Karpas-422 (cell line): ENCODE data around the gene CDC42SE2. TPM values are rescaled to one million over a fixed set of nuclear protein-coding genes. Genes with fewer than 3 reads are reported as not detected.

ENCODE experiments used
- DNase-seq: peaks from one replicate; pipeline ENCODE4 v3.0.0-alpha.2; 2015
- H2AFZ ChIP-seq: fragments of 200-600 bp; sonication (generic); 2 replicates; pipeline ENCODE4 v1.6.1; 2014; ENCODE audit warnings: antibody characterized with exemption, low read length, mixed read lengths
- H3K27ac ChIP-seq: fragments of 200-600 bp; sonication (generic); 2 replicates; pipeline ENCODE4 v1.5.1; 2014; ENCODE audit warnings: mild to moderate bottlenecking, low read length, moderate library complexity
- H3K27me3 ChIP-seq: fragments of 200-600 bp; sonication (generic); 2 replicates; pipeline ENCODE4 v1.6.1; 2014; ENCODE audit warnings: low read length, mixed read lengths
- H3K36me3 ChIP-seq: fragments of 200-600 bp; sonication (generic); 2 replicates; pipeline ENCODE4 v1.6.1; 2014; ENCODE audit warnings: low read length, mixed read lengths; ENCODE audit not compliant: insufficient read depth
- H3K4me1 ChIP-seq: fragments of 200-600 bp; sonication (generic); 2 replicates; pipeline ENCODE4 v1.6.1; 2014; ENCODE audit warnings: mild to moderate bottlenecking, low read length, mixed read lengths
- H3K4me2 ChIP-seq: fragments of 200-600 bp; sonication (generic); 2 replicates; pipeline ENCODE4 v1.6.1; 2014; ENCODE audit warnings: low read length, low read depth, mild to moderate bottlenecking; ENCODE audit not compliant: poor library complexity, severe bottlenecking
- H3K4me3 ChIP-seq: fragments of 200-600 bp; sonication (generic); 2 replicates; pipeline ENCODE4 v1.5.1; 2014; ENCODE audit warnings: mild to moderate bottlenecking, antibody characterized with exemption, low read length, mixed read lengths
- H3K79me2 ChIP-seq: fragments of 200-600 bp; sonication (generic); 2 replicates; pipeline ENCODE4 v1.6.1; 2014; ENCODE audit warnings: mild to moderate bottlenecking, low read length, mixed read lengths
- H3K9ac ChIP-seq: fragments of 200-600 bp; sonication (generic); 2 replicates; pipeline ENCODE4 v1.6.0; 2014; ENCODE audit warnings: low read length
- H3K9me2 ChIP-seq: fragments of 200-600 bp; sonication (generic), shearing (Covaris generic); replicated peaks from 2 replicates; pipeline ENCODE4 v1.6.0; 2014; ENCODE audit warnings: mild to moderate bottlenecking, low read length, moderate library complexity; ENCODE audit not compliant: insufficient read depth
- H3K9me3 ChIP-seq: fragments of 300-700, 200-600 bp; sonication (generic); 2 replicates; pipeline ENCODE4 v1.6.1; 2014; ENCODE audit warnings: low read length, mixed read lengths
- H4K20me1 ChIP-seq: fragments of 200-600 bp; sonication (generic); 2 replicates; pipeline ENCODE4 v1.6.1; 2014; ENCODE audit warnings: mild to moderate bottlenecking, antibody characterized with exemption, low read length, low read depth; ENCODE audit not compliant: insufficient read depth
- total RNA-seq: library from RNA; depleted of rRNA; stranded (reverse); fragments of >200 nt; shearing (Covaris generic); gene quantifications from 2 replicates; pipeline ENCODE4 v1.2.3, GENCODE V29; 2014; ENCODE audit warnings: low replicate concordance

Gene CDC42SE2
- total RNA-seq, 1 experiment from 2014 or later: 143 TPM

GRCh38 chr5:131316026-131316425 is 52.2 kb downstream of the CDC42SE2 start:
- Histone ChIP-seq H3K9ac (no peak overlapping the region), H3K27me3 (no peaks in the 10 kb centered on the region), H3K36me3 (peaks cover 48% of the 10 kb centered on the region), H3K79me2 (peaks cover 90% of the 10 kb centered on the region), H3K4me3 (no peak overlapping the region), H3K4me2 (no peak overlapping the region), H2AFZ (no peak overlapping the region), H3K9me2 (no peaks in the 10 kb centered on the region), H3K4me1 (peaks cover 4% of the 10 kb centered on the region; the same call in 1 of the 2 replicates), H3K27ac (no peak overlapping the region), H4K20me1 (peaks cover 22% of the 10 kb centered on the region; the same call in 1 of the 2 replicates), H3K9me3 (no peaks in the 10 kb centered on the region)
- no peak for DNase-seq

DNA sequence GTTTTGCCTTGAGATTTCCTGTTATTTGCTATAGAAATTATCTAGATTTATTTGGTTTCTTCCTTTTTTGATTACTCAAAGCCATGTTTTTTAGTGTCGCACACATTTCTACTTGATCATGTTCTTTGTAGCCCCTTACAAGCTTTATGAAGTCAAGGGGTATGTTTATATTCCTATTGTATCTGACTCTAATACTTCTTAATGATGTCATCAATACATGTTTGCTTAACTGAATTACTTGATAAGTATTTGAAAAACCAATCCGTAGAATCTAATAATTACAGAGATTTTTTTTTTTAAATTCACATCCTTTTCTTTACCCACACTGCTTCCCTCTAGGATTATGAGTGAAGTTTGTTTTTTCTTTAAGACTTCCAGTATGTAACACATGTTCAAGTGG is 53.0 kb downstream of the CDC42SE2 start:
- no peak for DNase-seq
- Histone ChIP-seq H3K4me1 (peaks cover 4% of the 10 kb centered on the region; the same call in 1 of the 2 replicates), H4K20me1 (peaks cover 22% of the 10 kb centered on the region; the same call in 1 of the 2 replicates), H3K4me3 (no peak overlapping the region), H3K79me2 (peaks cover 94% of the 10 kb centered on the region), H3K36me3 (peaks cover 48% of the 10 kb centered on the region), H2AFZ (no peak overlapping the region), H3K4me2 (no peak overlapping the region), H3K27me3 (no peaks in the 10 kb centered on the region), H3K27ac (no peak overlapping the region), H3K9ac (no peak overlapping the region), H3K9me3 (no peaks in the 10 kb centered on the region), H3K9me2 (no peaks in the 10 kb centered on the region)

DNA sequence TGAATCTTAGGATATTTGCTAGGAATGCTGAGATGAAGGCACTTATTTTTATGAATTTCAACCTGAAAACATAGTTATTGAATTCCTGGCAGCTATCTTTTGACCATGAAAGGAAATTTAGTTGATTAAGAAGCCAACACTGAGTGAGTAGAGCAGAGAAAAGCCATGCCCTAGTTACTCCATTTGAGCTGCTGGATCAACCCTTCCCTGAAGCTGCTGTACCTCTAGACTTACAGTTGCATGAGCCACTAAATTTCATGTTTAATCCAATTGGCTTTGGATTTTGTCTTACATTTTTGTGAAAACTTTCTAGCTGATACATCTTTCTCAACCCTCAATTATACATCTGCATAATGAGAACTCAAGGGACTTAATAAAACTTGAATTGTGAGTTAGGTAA is 54.6 kb downstream of the CDC42SE2 start:
- H3K27me3 ChIP-seq: no peaks in the 10 kb centered on the region
- peaks cover 9% of the 10 kb centered on the region for H3K4me1 ChIP-seq

GRCh38 chr5:131321066-131321465 is 57.2 kb downstream of the CDC42SE2 start:
- Histone ChIP-seq H3K4me3 (no peak overlapping the region), H3K36me3 (peaks cover 48% of the 10 kb centered on the region), H3K9ac (no peak overlapping the region), H3K9me3 (no peaks in the 10 kb centered on the region), H3K79me2 (peaks cover 93% of the 10 kb centered on the region), H3K27ac (no peak overlapping the region), H3K9me2 (no peaks in the 10 kb centered on the region), H4K20me1 (0 out of 2 replicates have a peak, but pooled peaks cover 7% of the 10 kb centered on the region), H3K4me2 (no peak overlapping the region), H3K27me3 (no peaks in the 10 kb centered on the region), H3K4me1 (peaks cover 13% of the 10 kb centered on the region), H2AFZ (no peak overlapping the region)
- DNase-seq: no peak

More for the DNA sequence above, 54.6 kb downstream of the CDC42SE2 start:
- Histone ChIP-seq H3K9me3 (no peaks in the 10 kb centered on the region), H3K9ac (no peak overlapping the region), H3K36me3 (peaks cover 48% of the 10 kb centered on the region), H4K20me1 (peaks cover 22% of the 10 kb centered on the region; the same call in 1 of the 2 replicates), H3K4me3 (no peak overlapping the region), H3K9me2 (no peaks in the 10 kb centered on the region), H3K27ac (no peak overlapping the region), H3K79me2 (peaks cover 93% of the 10 kb centered on the region), H3K4me2 (no peak overlapping the region), H2AFZ (no peak overlapping the region)
- no peak for DNase-seq

GRCh38 chr5:131322926-131323325 is 59.1 kb downstream of the CDC42SE2 start:
- H4K20me1 ChIP-seq: no peaks in the 10 kb centered on the region
- DNase-seq: no peak
- no peak overlapping the region for H3K4me3 ChIP-seq
- H3K9me2 ChIP-seq: no peaks in the 10 kb centered on the region
- no peaks in the 10 kb centered on the region for H3K27me3 ChIP-seq
- peaks cover 44% of the 10 kb centered on the region for H3K36me3 ChIP-seq
- H2AFZ ChIP-seq: no peak overlapping the region
- H3K9ac ChIP-seq: no peak overlapping the region
- no peaks in the 10 kb centered on the region for H3K9me3 ChIP-seq
- peaks cover 13% of the 10 kb centered on the region for H3K4me1 ChIP-seq
- peaks cover 93% of the 10 kb centered on the region for H3K79me2 ChIP-seq
- no peak overlapping the region for H3K4me2 ChIP-seq
- no peak overlapping the region for H3K27ac ChIP-seq

DNA sequence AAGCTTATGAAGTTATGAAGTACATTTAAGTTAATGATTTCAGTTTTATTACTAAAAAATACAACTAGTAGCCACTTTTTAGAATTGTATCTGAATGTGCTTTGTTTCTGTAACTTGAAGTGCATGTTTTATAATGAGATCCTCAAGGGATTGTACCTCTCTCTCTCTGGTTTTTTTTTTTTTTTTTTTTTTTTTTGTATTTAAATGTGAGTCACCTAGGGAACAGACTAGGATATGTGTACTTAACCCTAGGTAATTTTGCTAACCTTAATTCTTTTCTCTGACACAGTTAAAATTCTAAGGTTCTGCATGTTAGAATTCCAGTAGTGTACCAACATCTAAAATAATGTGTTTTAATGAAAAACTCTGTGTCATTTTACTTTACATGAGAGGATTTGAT is 59.5 kb downstream of the CDC42SE2 start:
- H3K9me3 ChIP-seq: no peaks in the 10 kb centered on the region
- H3K36me3 ChIP-seq: peaks cover 44% of the 10 kb centered on the region
- DNase-seq: no peak
- no peaks in the 10 kb centered on the region for H3K27me3 ChIP-seq
- H3K9ac ChIP-seq: no peak overlapping the region
- H3K9me2 ChIP-seq: no peaks in the 10 kb centered on the region
- peaks cover 93% of the 10 kb centered on the region for H3K79me2 ChIP-seq
- no peak overlapping the region for H3K27ac ChIP-seq
- peaks cover 13% of the 10 kb centered on the region for H3K4me1 ChIP-seq
- no peak overlapping the region for H2AFZ ChIP-seq
- H3K4me2 ChIP-seq: no peak overlapping the region
- H3K4me3 ChIP-seq: no peak overlapping the region
- no peaks in the 10 kb centered on the region for H4K20me1 ChIP-seq

DNA sequence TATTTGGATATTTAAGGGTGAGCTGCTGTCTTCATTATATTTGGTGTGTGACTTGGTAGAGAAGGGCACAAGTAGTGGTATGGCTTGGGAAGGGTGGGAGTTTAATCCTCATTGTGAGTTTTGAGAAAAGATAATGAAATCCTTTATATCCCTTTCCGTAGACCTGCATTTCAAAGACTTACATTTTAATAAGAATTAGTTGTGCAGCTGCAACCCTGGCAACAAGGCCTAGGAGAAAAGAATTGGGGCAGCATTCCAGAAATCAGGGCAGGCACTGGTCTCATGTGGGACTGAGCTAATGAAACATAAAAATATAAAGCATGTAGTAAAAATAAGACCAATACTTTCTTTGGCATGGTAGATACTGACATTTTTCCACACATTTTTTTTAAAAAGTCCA is 60.5 kb downstream of the CDC42SE2 start:
- Histone ChIP-seq H3K79me2 (peaks cover 93% of the 10 kb centered on the region), H3K4me2 (no peak overlapping the region), H2AFZ (no peak overlapping the region), H3K9me2 (no peaks in the 10 kb centered on the region), H3K36me3 (peaks cover 49% of the 10 kb centered on the region), H3K9ac (no peak overlapping the region), H3K9me3 (no peaks in the 10 kb centered on the region), H3K4me1 (peaks cover 13% of the 10 kb centered on the region), H3K27me3 (no peaks in the 10 kb centered on the region), H4K20me1 (no peaks in the 10 kb centered on the region), H3K27ac (no peak overlapping the region), H3K4me3 (no peak overlapping the region)
- DNase-seq: no peak

DNA sequence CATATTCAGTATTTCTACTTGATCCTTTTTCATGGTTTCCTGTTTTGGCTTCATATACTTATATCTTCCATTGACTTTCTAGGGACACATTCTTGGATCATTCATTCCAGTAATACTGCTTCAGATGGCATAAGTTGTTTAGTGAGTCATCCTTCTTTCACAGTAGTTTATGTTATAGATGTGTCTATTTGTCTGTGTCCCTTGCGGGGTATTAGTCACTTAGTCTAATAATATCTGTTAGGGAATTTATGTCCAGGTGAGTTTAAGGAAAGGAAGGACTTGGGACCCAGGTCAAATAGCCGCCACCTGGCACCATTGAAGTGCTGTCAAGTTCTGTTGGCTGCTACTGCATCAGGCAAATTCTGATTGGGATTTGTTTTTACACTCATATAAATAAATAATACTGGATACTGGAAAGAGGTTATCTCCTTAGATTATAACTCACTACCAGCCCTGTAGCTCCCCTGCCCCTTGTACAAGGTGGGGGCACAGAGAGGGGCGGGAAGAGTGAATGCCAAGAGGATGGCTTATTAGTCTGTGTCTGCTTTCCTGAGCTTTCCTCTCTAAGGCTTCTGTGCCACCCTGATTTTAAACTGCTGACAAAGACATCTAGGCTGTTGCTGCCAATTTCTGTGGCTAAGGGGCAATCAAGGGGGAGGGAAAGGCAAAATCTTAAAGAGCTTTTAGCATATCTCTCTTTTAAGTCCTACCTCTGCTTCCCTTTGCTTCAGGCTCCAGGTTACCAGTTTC is 64.9 kb downstream of the CDC42SE2 start:
- H3K79me2 ChIP-seq: peaks cover 84% of the 10 kb centered on the region
- H3K9ac ChIP-seq: no peak overlapping the region
- H3K9me3 ChIP-seq: no peaks in the 10 kb centered on the region
- H3K27me3 ChIP-seq: no peaks in the 10 kb centered on the region
- H3K4me3 ChIP-seq: no peak overlapping the region
- no peak overlapping the region for H2AFZ ChIP-seq
- peaks cover 1% of the 10 kb centered on the region; the same call in 1 of the 2 replicates for H3K4me1 ChIP-seq
- H3K9me2 ChIP-seq: no peaks in the 10 kb centered on the region
- no peak overlapping the region for H3K4me2 ChIP-seq
- H3K36me3 ChIP-seq: peaks cover 62% of the 10 kb centered on the region
- no peak for DNase-seq
- no peaks in the 10 kb centered on the region for H4K20me1 ChIP-seq
- H3K27ac ChIP-seq: no peak overlapping the region
